H9 (cell line): ENCODE measurements around the gene COLEC12. TPM values are rescaled to one million over a fixed set of nuclear protein-coding genes. Genes with fewer than 3 reads are reported as not detected.

ENCODE experiments used
- DNase-seq: peaks from one replicate; pipeline ENCODE4 v3.0.0-alpha.2; 2017
- H2AFZ ChIP-seq: one replicate; pipeline ENCODE4 v1.6.1; 2013; ENCODE audit warnings: mild to moderate bottlenecking, low read length, control low read depth, moderate library complexity
- H2AK5ac ChIP-seq: 2 replicates; pipeline ENCODE4 v1.6.1; 2013; ENCODE audit warnings: low read length, control low read depth, mixed read lengths; ENCODE audit not compliant: insufficient read length
- H2BK120ac ChIP-seq: one replicate; pipeline ENCODE4 v1.6.1; 2013; ENCODE audit warnings: low read depth, mild to moderate bottlenecking, low read length, control low read depth, inconsistent platforms; ENCODE audit not compliant: poor library complexity, severe bottlenecking
- H2BK12ac ChIP-seq: 2 replicates; pipeline ENCODE4 v1.6.1; 2013; ENCODE audit warnings: low read length, control low read depth, mixed read lengths, low read depth; ENCODE audit not compliant: insufficient read length
- H2BK15ac ChIP-seq: 2 replicates; pipeline ENCODE4 v1.6.1; 2013; ENCODE audit warnings: low read depth, low read length, control low read depth
- H2BK20ac ChIP-seq: one replicate; pipeline ENCODE4 v1.6.1; 2013; ENCODE audit warnings: low read depth, mild to moderate bottlenecking, low read length, control low read depth, inconsistent platforms; ENCODE audit not compliant: poor library complexity, severe bottlenecking
- H2BK5ac ChIP-seq: 2 replicates; pipeline ENCODE4 v1.6.1; 2013; ENCODE audit warnings: low read length, control low read depth, mixed read lengths; ENCODE audit not compliant: insufficient read length
- H3K14ac ChIP-seq: 2 replicates; pipeline ENCODE4 v1.6.1; 2013; ENCODE audit warnings: low read length, control low read depth; ENCODE audit not compliant: insufficient read depth
- H3K18ac ChIP-seq: 2 replicates; pipeline ENCODE4 v1.6.1; 2013; ENCODE audit warnings: low read depth, mild to moderate bottlenecking, mixed read lengths, low read length, control low read depth; ENCODE audit not compliant: insufficient read length
- H3K23ac ChIP-seq: 2 replicates; pipeline ENCODE4 v1.6.1; 2013; ENCODE audit warnings: low read length, control low read depth, mixed read lengths, low read depth; ENCODE audit not compliant: insufficient read length
- H3K23me2 ChIP-seq: 2 replicates; pipeline ENCODE4 v1.6.1; 2013; ENCODE audit warnings: low read depth, mild to moderate bottlenecking, mixed read lengths, low read length, control low read depth; ENCODE audit not compliant: insufficient read length, poor library complexity, severe bottlenecking
- H3K27ac ChIP-seq: 2 replicates; pipeline ENCODE4 v1.5.1; 2013; ENCODE audit warnings: low read length, control low read depth, mixed read lengths, low read depth; ENCODE audit not compliant: insufficient read length
- H3K27me3 ChIP-seq: 2 replicates; pipeline ENCODE4 v1.6.1; 2013; ENCODE audit warnings: low read length, control low read depth, inconsistent platforms; ENCODE audit not compliant: insufficient read depth
- H3K4ac ChIP-seq: 2 replicates; pipeline ENCODE4 v1.6.1; 2013; ENCODE audit warnings: low read depth, mild to moderate bottlenecking, control low read depth, inconsistent platforms, low read length, moderate library complexity
- H3K4me1 ChIP-seq: 2 replicates; pipeline ENCODE4 v1.6.1; 2013; ENCODE audit warnings: low read length, control low read depth, inconsistent platforms; ENCODE audit not compliant: insufficient read depth
- H3K4me2 ChIP-seq: 2 replicates; pipeline ENCODE4 v1.6.1; 2013; ENCODE audit warnings: low read length, control low read depth, mixed read lengths; ENCODE audit not compliant: insufficient read length, insufficient read depth
- H3K56ac ChIP-seq: 2 replicates; pipeline ENCODE4 v1.6.1; 2013; ENCODE audit warnings: low read depth, mild to moderate bottlenecking, mixed read lengths, low read length, control low read depth; ENCODE audit not compliant: insufficient read length
- H3K79me1 ChIP-seq: 2 replicates; pipeline ENCODE4 v1.6.1; 2013; ENCODE audit warnings: low read depth, mild to moderate bottlenecking, moderate library complexity, low read length, control low read depth, inconsistent platforms; ENCODE audit not compliant: insufficient read depth, poor library complexity, severe bottlenecking
- H3K79me2 ChIP-seq: 2 replicates; pipeline ENCODE4 v1.6.1; 2013; ENCODE audit warnings: low read length, control low read depth, inconsistent platforms; ENCODE audit not compliant: insufficient read depth
- H3K9ac ChIP-seq: 2 replicates; pipeline ENCODE4 v1.6.1; 2013; ENCODE audit warnings: low read length, control low read depth, mixed read lengths; ENCODE audit not compliant: insufficient read length; ENCODE audit errors: extremely low read depth
- H3K9me3 ChIP-seq: one replicate; pipeline ENCODE4 v1.6.1; 2013; ENCODE audit warnings: low read depth, low read length, inconsistent platforms; ENCODE audit not compliant: control insufficient read depth
- H3T11ph ChIP-seq: one replicate; pipeline ENCODE4 v1.6.1; 2013; ENCODE audit warnings: mild to moderate bottlenecking, low read length, control low read depth, inconsistent platforms
- H4K20me1 ChIP-seq: one replicate; pipeline ENCODE4 v1.6.1; 2013; ENCODE audit not compliant: control insufficient read depth, insufficient read length, insufficient read depth
- H4K5ac ChIP-seq: 2 replicates; pipeline ENCODE4 v1.6.1; 2013; ENCODE audit warnings: low read depth, mild to moderate bottlenecking, mixed read lengths, low read length, control low read depth; ENCODE audit not compliant: insufficient read length
- H4K8ac ChIP-seq: replicated peaks from 2 replicates; pipeline ENCODE4 v1.6.1; 2013; ENCODE audit warnings: low read length, control low read depth, mixed read lengths, low read depth; ENCODE audit not compliant: insufficient read length
- H4K91ac ChIP-seq: 2 replicates; pipeline ENCODE4 v1.6.1; 2013; ENCODE audit warnings: low read depth, mild to moderate bottlenecking, moderate library complexity, mixed read lengths, low read length, control low read depth; ENCODE audit not compliant: insufficient read length
- H3K27ac Mint-ChIP-seq, 3 experiments: 2 replicates in 2 of 3; 3 replicates in 1 of 3; pipeline ENCODE4 v1.8.0; 2020 to 2021; ENCODE audit warnings: mixed read lengths in 3 of 3, mild to moderate bottlenecking in 1 of 3, moderate library complexity in 1 of 3
- H3K27me3 Mint-ChIP-seq: 2 replicates; pipeline ENCODE4 v1.8.0; 2021; ENCODE audit warnings: low read depth, mild to moderate bottlenecking, moderate library complexity, mixed read lengths
- H3K36me3 Mint-ChIP-seq, 3 experiments: 2 replicates in 2 of 3; 3 replicates in 1 of 3; pipeline ENCODE4 v1.8.0; 2020 to 2021; ENCODE audit warnings: low read depth in 3 of 3, mixed read lengths in 3 of 3; ENCODE audit not compliant: insufficient read depth in 1 of 3
- H3K4me1 Mint-ChIP-seq, 2 experiments: 2 replicates each; pipeline ENCODE4 v1.8.0; 2020; ENCODE audit warnings: mixed read lengths in 2 of 2
- H3K4me3 Mint-ChIP-seq, 2 experiments: 2 replicates in 1 of 2; 3 replicates in 1 of 2; pipeline ENCODE4 v1.8.0; 2020 to 2021; ENCODE audit warnings: mild to moderate bottlenecking in 2 of 2, mixed read lengths in 2 of 2, moderate library complexity in 1 of 2
- H3K9me3 Mint-ChIP-seq, 2 experiments: 2 replicates in 1 of 2; 3 replicates in 1 of 2; pipeline ENCODE4 v1.8.0; 2020; ENCODE audit warnings: mild to moderate bottlenecking in 2 of 2, mixed read lengths in 2 of 2, moderate library complexity in 1 of 2
- WGBS: extraction: QIAGEN DNeasy Blood & Tissue Kit; methylation state at CpG from one replicate; pipeline ENCODE4 v1.1.7; 2013; ENCODE audit warnings: missing lambda C conversion rate, low lambda C conversion rate, mixed read lengths; ENCODE audit not compliant: insufficient read length; ENCODE audit errors: extremely low coverage; 5-methylcytosine and 5-hydroxymethylcytosine counted together
- total RNA-seq: library from RNA; stranded (reverse); gene quantifications from 2 replicates; pipeline ENCODE4 v1.2.1, GENCODE V29; 2021
- TF ChIP-seq, protein P1 (sequence below): fragments of 200-600 bp; sonication (generic); conservative IDR thresholded peaks from 3 replicates; pipeline ENCODE4 v1.8.0; 2021; ENCODE audit warnings: antibody characterized with exemption, mild to moderate bottlenecking

Gene COLEC12
- total RNA-seq, 1 experiment from 2014 or later, result 0.70 TPM

DNA sequence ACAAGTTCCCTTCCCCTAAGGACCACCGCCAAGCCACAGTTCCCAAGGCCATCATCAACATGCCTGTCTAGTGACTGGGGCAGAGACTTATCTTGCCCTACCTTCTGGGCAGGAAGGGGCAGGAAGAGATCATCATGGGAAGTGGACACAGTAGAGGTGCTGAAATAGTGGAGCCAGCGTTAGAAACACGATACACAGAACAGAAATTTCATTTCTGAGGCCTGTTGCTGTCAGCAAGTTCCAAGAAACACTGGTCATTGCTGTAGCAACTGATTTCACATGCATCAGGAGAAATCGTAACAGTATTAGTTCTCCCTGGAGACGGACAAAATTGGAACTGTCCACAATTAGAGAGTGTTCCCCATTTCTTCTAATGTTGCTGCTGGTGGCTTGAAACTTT lies 83.0 kb downstream of the COLEC12 start:
- H3K14ac ChIP-seq, result no peak overlapping the region
- H2BK12ac ChIP-seq, result no peak overlapping the region
- Mint-ChIP-seq H3K27ac (no peak overlapping the region), H3K36me3 (no peaks in the 10 kb centered on the region), H3K4me1 (peaks cover 15 to 17% of the 10 kb centered on the region in 2 experiments), H3K4me3 (no peak overlapping the region), H3K27me3 (no peaks in the 10 kb centered on the region), H3K9me3 (no peaks in the 10 kb centered on the region)
- H3K27ac ChIP-seq, result no peak overlapping the region
- no peak overlapping the region for H2AFZ ChIP-seq
- no peak overlapping the region for H3K9ac ChIP-seq
- no peak overlapping the region for H3K4ac ChIP-seq
- no peaks in the 10 kb centered on the region for H4K20me1 ChIP-seq
- H3K56ac ChIP-seq, result no peak overlapping the region
- H3K23me2 ChIP-seq, result no peaks in the 10 kb centered on the region
- no peak overlapping the region for H2BK120ac ChIP-seq
- peaks cover 2% of the 10 kb centered on the region; the same call in 1 of the 2 replicates for H3K4me1 ChIP-seq
- H3K18ac ChIP-seq, result no peak overlapping the region
- H4K91ac ChIP-seq, result no peak overlapping the region
- H4K8ac ChIP-seq, result no peak overlapping the region
- TF ChIP-seq, protein P1, sequence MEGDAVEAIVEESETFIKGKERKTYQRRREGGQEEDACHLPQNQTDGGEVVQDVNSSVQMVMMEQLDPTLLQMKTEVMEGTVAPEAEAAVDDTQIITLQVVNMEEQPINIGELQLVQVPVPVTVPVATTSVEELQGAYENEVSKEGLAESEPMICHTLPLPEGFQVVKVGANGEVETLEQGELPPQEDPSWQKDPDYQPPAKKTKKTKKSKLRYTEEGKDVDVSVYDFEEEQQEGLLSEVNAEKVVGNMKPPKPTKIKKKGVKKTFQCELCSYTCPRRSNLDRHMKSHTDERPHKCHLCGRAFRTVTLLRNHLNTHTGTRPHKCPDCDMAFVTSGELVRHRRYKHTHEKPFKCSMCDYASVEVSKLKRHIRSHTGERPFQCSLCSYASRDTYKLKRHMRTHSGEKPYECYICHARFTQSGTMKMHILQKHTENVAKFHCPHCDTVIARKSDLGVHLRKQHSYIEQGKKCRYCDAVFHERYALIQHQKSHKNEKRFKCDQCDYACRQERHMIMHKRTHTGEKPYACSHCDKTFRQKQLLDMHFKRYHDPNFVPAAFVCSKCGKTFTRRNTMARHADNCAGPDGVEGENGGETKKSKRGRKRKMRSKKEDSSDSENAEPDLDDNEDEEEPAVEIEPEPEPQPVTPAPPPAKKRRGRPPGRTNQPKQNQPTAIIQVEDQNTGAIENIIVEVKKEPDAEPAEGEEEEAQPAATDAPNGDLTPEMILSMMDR, result no peak
- WGBS, result no CpG with 5 or more reads among the region's 5 CpGs
- H3K4me2 ChIP-seq, result no peak overlapping the region
- DNase-seq, result no peak
- H2AK5ac ChIP-seq, result no peak overlapping the region
- no peak overlapping the region for H2BK5ac ChIP-seq
- no peaks in the 10 kb centered on the region for H3K9me3 ChIP-seq
- no peak overlapping the region for H2BK15ac ChIP-seq
- H2BK20ac ChIP-seq, result no peak overlapping the region
- no peak overlapping the region for H3K23ac ChIP-seq
- H3K79me1 ChIP-seq, result no peaks in the 10 kb centered on the region
- no peak overlapping the region for H3T11ph ChIP-seq
- no peaks in the 10 kb centered on the region for H3K27me3 ChIP-seq
- H4K5ac ChIP-seq, result no peak overlapping the region
- no peaks in the 10 kb centered on the region for H3K79me2 ChIP-seq
